Esophagus squamous epithelium (tissue), 4 donors: Measurements from ENCODE around the gene NR3C2.

ENCODE experiments used
- POLR2A ChIP-seq, 4 donors: fragments of 450-650 bp; IDR thresholded peaks; one replicate each; pipeline ENCODE4 v1.6.1; 2017; ENCODE audit warnings: antibody characterized with exemption in 4 of 4, mild to moderate bottlenecking in 4 of 4, moderate library complexity in 3 of 4
- TF ChIP-seq, protein P1 (sequence below), 6 experiments: fragments of 450-650 bp in 4 of 6; fragments of 200-600 bp in 2 of 6; sonication (generic) in 2 of 6; IDR thresholded peaks; one replicate each; pipeline ENCODE4 v1.5.1; 2016 to 2019; ENCODE audit warnings: antibody characterized with exemption in 6 of 6, mild to moderate bottlenecking in 4 of 6, moderate library complexity in 4 of 6

DNA sequence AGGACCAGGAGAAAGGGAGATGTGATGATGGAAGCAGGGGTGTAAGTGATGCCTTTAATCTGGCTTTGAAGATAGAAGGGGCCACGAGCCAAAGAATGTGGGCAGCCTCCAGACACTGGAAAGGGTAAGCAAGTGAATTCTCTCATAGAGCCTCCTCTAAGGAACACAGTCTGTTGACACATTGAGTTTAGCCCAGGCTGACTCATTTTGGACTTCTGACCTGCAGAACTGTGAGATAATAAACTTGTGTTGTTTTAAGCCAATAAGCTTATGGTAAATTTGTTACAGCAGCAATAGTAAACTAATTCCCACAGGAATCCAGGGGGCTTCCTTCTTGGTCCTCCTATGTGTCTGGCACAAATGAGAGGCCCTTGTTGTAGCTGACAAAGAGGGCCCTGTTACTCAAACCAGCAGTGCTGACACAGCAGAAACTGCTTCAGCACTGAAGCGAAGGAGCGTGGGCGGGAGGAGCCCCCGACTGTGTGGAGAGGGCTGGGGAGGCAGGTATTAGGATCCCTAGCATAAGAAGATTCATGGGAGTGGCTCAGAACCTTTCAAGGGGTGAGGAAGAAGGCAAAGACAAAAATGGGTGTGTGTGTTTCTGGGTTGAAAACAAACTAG lies 268.7 kb downstream of the NR3C2 start:
- no peak for TF ChIP-seq POLR2A (IDR thresholded peaks at IDR 0.05)
- TF ChIP-seq, protein P1, sequence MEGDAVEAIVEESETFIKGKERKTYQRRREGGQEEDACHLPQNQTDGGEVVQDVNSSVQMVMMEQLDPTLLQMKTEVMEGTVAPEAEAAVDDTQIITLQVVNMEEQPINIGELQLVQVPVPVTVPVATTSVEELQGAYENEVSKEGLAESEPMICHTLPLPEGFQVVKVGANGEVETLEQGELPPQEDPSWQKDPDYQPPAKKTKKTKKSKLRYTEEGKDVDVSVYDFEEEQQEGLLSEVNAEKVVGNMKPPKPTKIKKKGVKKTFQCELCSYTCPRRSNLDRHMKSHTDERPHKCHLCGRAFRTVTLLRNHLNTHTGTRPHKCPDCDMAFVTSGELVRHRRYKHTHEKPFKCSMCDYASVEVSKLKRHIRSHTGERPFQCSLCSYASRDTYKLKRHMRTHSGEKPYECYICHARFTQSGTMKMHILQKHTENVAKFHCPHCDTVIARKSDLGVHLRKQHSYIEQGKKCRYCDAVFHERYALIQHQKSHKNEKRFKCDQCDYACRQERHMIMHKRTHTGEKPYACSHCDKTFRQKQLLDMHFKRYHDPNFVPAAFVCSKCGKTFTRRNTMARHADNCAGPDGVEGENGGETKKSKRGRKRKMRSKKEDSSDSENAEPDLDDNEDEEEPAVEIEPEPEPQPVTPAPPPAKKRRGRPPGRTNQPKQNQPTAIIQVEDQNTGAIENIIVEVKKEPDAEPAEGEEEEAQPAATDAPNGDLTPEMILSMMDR (IDR thresholded peaks at IDR 0.05): no peak
